B cell (primary cell): Measurements from ENCODE around the gene FRMD4A.

Experiments
- CTCF ChIP-seq: fragments of 200-600 bp; IDR thresholded peaks from one replicate; pipeline ENCODE4 v1.8.0; 2022; ENCODE audit warnings: antibody characterized with exemption, mild to moderate bottlenecking
- EZH2 ChIP-seq: IDR thresholded peaks from 2 replicates; pipeline ENCODE4 v1.6.1; 2012; ENCODE audit warnings: borderline replicate concordance, low read depth, mild to moderate bottlenecking, moderate library complexity, low read length; ENCODE audit not compliant: insufficient read depth, poor library complexity, severe bottlenecking

DNA sequence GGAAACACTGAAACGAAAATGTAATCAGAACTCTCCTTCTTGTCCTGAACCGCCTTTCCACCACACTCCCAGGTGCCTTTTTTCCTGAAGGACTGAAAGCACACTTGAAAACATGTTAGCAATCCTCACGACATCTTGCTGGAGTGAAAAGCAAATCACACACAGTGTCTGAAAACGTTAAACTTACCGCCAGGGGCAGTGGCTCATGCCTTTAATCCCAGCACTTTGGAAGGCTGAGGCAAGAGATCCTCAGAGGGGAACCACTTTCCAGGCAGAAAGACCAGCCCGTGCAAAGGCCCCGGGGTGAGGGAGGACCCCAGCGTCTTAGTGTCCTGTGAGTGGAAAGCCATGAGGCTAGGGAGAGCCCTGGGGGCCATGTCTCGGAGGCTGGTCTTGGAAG, 533.6 kb downstream of the FRMD4A start:
- TF ChIP-seq CTCF, result no peak
- no peak for TF ChIP-seq EZH2
